HG03097 (cell line): ENCODE results near the gene GATD1.

Source experiments
- ATAC-seq: cut with Tn5 transposase; IDR thresholded peaks from one replicate; pipeline ENCODE4 v1.9.1; 2021; ENCODE audit not compliant: unreplicated experiment, low FRiP score

GATD1 gene

GRCh38 chr11:782264-783174 is 5.2 kb upstream of the GATD1 start:
- ATAC-seq, result no peak

- no peak for ATAC-seq
These were observed 2.8 kb upstream of the GATD1 start for GRCh38 chr11:779955-780532.

- ATAC-seq, result no peak
These were observed 2.0 kb upstream of the GATD1 start for GRCh38 chr11:778976-779954.

- no peak for ATAC-seq
These were observed 563 bp downstream of the GATD1 start for GRCh38 chr11:776561-777287.

GRCh38 chr11:776263-776560 is 1.1 kb downstream of the GATD1 start:
- no peak for ATAC-seq

GRCh38 chr11:774873-775592 is 2.3 kb downstream of the GATD1 start:
- ATAC-seq, result no peak

- no peak for ATAC-seq
These were observed 3.5 kb downstream of the GATD1 start for GRCh38 chr11:773830-774229.

- no peak for ATAC-seq
These were observed 3.9 kb downstream of the GATD1 start for GRCh38 chr11:773425-773824.

GRCh38 chr11:772429-773390 is 4.6 kb downstream of the GATD1 start:
- no peak for ATAC-seq

GRCh38 chr11:771617-772204 is 5.6 kb downstream of the GATD1 start:
- no peak for ATAC-seq

GRCh38 chr11:770642-771616 is 6.4 kb downstream of the GATD1 start:
- ATAC-seq, result no peak

GRCh38 chr11:769887-770641 is 7.2 kb downstream of the GATD1 start:
- ATAC-seq, result no peak

GRCh38 chr11:767238-767637 is 10.0 kb downstream of the GATD1 start:
- ATAC-seq, result no peak

GRCh38 chr11:766936-767210 is 10.4 kb downstream of the GATD1 start:
- ATAC-seq, result no peak

GRCh38 chr11:766106-766935 is 11.0 kb downstream of the GATD1 start:
- no peak for ATAC-seq

- ATAC-seq, result no peak
These were observed 11.5 kb downstream of the GATD1 start for GRCh38 chr11:765802-766091.
